Prostate gland (tissue), 2 donors: ENCODE results near the gene SRP9.

Experiments used
- POLR2AphosphoS5 ChIP-seq: sonication (generic); formaldehyde crosslinking; IDR thresholded peaks from one replicate; pipeline ENCODE4 v1.6.1; 2017; ENCODE audit warnings: antibody characterized with exemption
- TF ChIP-seq, protein P1 (sequence below), 4 experiments: fragments of 200-600 bp in 2 of 4; fragments of 450-650 bp in 2 of 4; sonication (generic) in 2 of 4; IDR thresholded peaks; 1 replicate in 3 of 4; 2 replicates in 1 of 4; pipeline ENCODE4 v1.5.1; 2016 to 2019; ENCODE audit warnings: antibody characterized with exemption in 4 of 4, mild to moderate bottlenecking in 2 of 4, moderate library complexity in 2 of 4

DNA sequence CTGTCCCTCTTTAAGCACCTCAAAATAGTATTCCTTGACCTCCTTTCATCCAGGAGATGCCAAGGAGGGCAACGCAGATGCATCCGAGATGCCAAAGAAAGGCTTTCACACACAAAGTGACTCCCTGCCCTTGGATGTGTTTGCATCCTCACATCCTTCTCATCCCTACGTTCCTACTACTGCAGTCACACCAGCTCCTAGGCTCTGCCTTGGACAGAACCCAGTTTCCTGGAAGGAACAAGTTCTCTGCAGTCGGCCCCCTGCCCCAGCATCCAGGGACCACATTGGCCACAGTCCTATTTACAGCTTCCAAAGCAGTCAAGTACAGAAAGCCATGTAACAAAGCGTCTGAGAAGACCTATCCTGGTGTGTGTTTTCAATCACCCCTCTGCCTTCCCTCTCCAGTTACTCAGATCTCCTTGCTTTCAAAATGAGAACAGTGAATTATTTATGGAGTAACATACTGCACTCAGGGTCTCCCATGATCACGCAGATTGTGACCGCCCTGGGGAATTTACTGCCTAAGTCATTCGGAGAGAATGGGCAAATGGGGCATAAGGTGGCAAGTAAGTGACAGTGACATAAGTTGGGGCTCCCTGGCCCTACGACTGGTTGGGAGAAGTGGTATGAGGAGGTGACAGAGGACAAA, 21.8 kb upstream of the SRP9 start:
- TF ChIP-seq, protein P1, sequence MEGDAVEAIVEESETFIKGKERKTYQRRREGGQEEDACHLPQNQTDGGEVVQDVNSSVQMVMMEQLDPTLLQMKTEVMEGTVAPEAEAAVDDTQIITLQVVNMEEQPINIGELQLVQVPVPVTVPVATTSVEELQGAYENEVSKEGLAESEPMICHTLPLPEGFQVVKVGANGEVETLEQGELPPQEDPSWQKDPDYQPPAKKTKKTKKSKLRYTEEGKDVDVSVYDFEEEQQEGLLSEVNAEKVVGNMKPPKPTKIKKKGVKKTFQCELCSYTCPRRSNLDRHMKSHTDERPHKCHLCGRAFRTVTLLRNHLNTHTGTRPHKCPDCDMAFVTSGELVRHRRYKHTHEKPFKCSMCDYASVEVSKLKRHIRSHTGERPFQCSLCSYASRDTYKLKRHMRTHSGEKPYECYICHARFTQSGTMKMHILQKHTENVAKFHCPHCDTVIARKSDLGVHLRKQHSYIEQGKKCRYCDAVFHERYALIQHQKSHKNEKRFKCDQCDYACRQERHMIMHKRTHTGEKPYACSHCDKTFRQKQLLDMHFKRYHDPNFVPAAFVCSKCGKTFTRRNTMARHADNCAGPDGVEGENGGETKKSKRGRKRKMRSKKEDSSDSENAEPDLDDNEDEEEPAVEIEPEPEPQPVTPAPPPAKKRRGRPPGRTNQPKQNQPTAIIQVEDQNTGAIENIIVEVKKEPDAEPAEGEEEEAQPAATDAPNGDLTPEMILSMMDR (IDR thresholded peaks at IDR 0.05): no peak
- TF ChIP-seq POLR2AphosphoS5: no peak
